A549 (cell line): Measurements from ENCODE around the gene DOK4. TPM values are rescaled to one million over a fixed set of nuclear protein-coding genes. Genes with fewer than 3 reads are reported as not detected.
"Not testable (repeated sequence)": the region's sequence is repeated elsewhere in the genome, so short reads cannot be mapped to it uniquely, and the experiment has no call there.

ENCODE experiments used
- ATAC-seq, 2 experiments: fragments of 200-7000 bp in 1 of 2; fragments of >200 bp in 1 of 2; cut with Nextera tagmentation in 1 of 2; cut with Tn5 transposase in 1 of 2; 3 replicates each; pipeline versions ENCODE4 v1.8.0 to v1.9.1; 2018 to 2020; ENCODE audit warnings: mild to moderate bottlenecking in 1 of 2, moderate library complexity in 1 of 2
- CTCF ChIA-PET: fragments of 300-600 bp; sonication (Branson Sonifier 250); formaldehyde crosslinking; extraction: SDS; loops from one replicate; lab custom pipeline; 2021; ENCODE audit warnings: antibody characterized with exemption, inconsistent platforms; lab: Yijun Ruan, JAX
- POLR2A ChIA-PET: fragments of 350-600 bp; formaldehyde crosslinking; extraction: SDS; loops from one replicate; lab custom pipeline; 2021; ENCODE audit warnings: antibody characterized with exemption, inconsistent platforms; lab: Yijun Ruan, JAX
- DNase-seq, 2 experiments: peaks; one replicate each; pipeline versions ENCODE4 v3.0.0 to v3.0.0-alpha.2; 2011 to 2016; ENCODE audit warnings: low read depth in 1 of 2, low spot score in 1 of 2
- FAIRE-seq: peaks from 2 replicates; lab custom pipeline; 2011; peaks lifted over from hg19 to GRCh38; lab: Jason Lieb, UNC
- H3K27ac ChIP-seq, 2 experiments: fragments of >200 bp; sonication (Bioruptor Twin); formaldehyde crosslinking; 3 replicates each; pipeline ENCODE4 v1.5.1; 2016 to 2017
- H3K4me1 ChIP-seq: fragments of >200 bp; sonication (Bioruptor Twin); formaldehyde crosslinking; 3 replicates; pipeline ENCODE4 v1.6.1; 2016
- H3K4me2 ChIP-seq: fragments of >200 bp; sonication (Bioruptor Twin); formaldehyde crosslinking; 3 replicates; pipeline ENCODE4 v1.6.1; 2016
- H3K4me3 ChIP-seq: fragments of >200 bp; sonication (Bioruptor Twin); formaldehyde crosslinking; 3 replicates; pipeline ENCODE4 v1.5.1; 2016
- H3K9me3 ChIP-seq: fragments of >200 bp; sonication (Bioruptor Twin); formaldehyde crosslinking; 3 replicates; pipeline ENCODE4 v1.6.1; 2016
- CBX2 ChIP-seq: fragments of 200-600 bp; sonication (generic); IDR thresholded peaks from 2 replicates; pipeline ENCODE4 v1.6.1; 2016; ENCODE audit warnings: low read depth, mild to moderate bottlenecking, borderline replicate concordance
- CBX8 ChIP-seq: fragments of 200-600 bp; sonication (generic); IDR thresholded peaks from 2 replicates; pipeline ENCODE4 v1.6.1; 2016
- CHD2 ChIP-seq: fragments of 150-350 bp; IDR thresholded peaks from 2 replicates; pipeline ENCODE4 v1.6.1; 2014; ENCODE audit warnings: low read length; ENCODE audit not compliant: partially characterized antibody
- EHF ChIP-seq: fragments of 250-450 bp; sonication (Bioruptor Pico); IDR thresholded peaks from 2 replicates; pipeline ENCODE4 v1.5.0; 2020; ENCODE audit warnings: mild to moderate bottlenecking
- HDAC2 ChIP-seq: fragments of 200-600 bp; sonication (generic); IDR thresholded peaks from 2 replicates; pipeline ENCODE4 v1.6.1; 2016
- HOXA7 ChIP-seq: fragments of 250-450 bp; sonication (Bioruptor Pico); IDR thresholded peaks from 2 replicates; pipeline ENCODE4 v1.5.0; 2020; ENCODE audit warnings: mild to moderate bottlenecking, moderate library complexity
- HOXB13 ChIP-seq: fragments of 250-450 bp; sonication (Bioruptor Pico); IDR thresholded peaks from 2 replicates; pipeline ENCODE4 v1.5.0; 2020; ENCODE audit warnings: low read depth, mild to moderate bottlenecking, moderate library complexity
- KDM1A ChIP-seq: fragments of 200-600 bp; sonication (generic); IDR thresholded peaks from 2 replicates; pipeline ENCODE4 v1.6.1; 2016; ENCODE audit warnings: low read depth, mild to moderate bottlenecking
- NFE2L2 ChIP-seq: fragments of 150-350 bp; conservative IDR thresholded peaks from 2 replicates; pipeline ENCODE4 v1.6.1; 2014; ENCODE audit warnings: low read length
- PHF8 ChIP-seq: fragments of 200-600 bp; sonication (generic); IDR thresholded peaks from 2 replicates; pipeline ENCODE4 v1.6.1; 2016; ENCODE audit warnings: low read depth, mild to moderate bottlenecking, antibody characterized with exemption, moderate library complexity, borderline replicate concordance
- RAD21 ChIP-seq, 2 experiments: fragments of >200 bp in 1 of 2; sonication (Bioruptor Twin) in 1 of 2; formaldehyde crosslinking in 1 of 2; IDR thresholded peaks in 1 of 2; conservative IDR thresholded peaks in 1 of 2; 2 replicates in 1 of 2; 3 replicates in 1 of 2; pipeline ENCODE4 v1.6.1; 2012 to 2018; ENCODE audit warnings: inconsistent platforms in 1 of 2
- RARB ChIP-seq: fragments of 250-450 bp; sonication (Bioruptor Pico); IDR thresholded peaks from 2 replicates; pipeline ENCODE4 v1.8.0; 2021; ENCODE audit warnings: mild to moderate bottlenecking, moderate library complexity
- SMC3 ChIP-seq: fragments of >200 bp; sonication (Bioruptor Twin); formaldehyde crosslinking; IDR thresholded peaks from 3 replicates; pipeline ENCODE4 v1.6.1; 2018; ENCODE audit warnings: inconsistent platforms
- ZFP36 ChIP-seq: fragments of 450-650 bp; IDR thresholded peaks from 2 replicates; pipeline ENCODE4 v1.6.1; 2014; ENCODE audit warnings: borderline replicate concordance; ENCODE audit not compliant: partially characterized antibody
- WGBS: methylation state at CpG from one replicate; pipeline ENCODE4 v1.1.6; 2017; ENCODE audit errors: missing lambda C conversion rate; 5-methylcytosine and 5-hydroxymethylcytosine counted together
- polyA plus RNA-seq, 4 experiments: library from polyadenylated mRNA; depleted of rRNA in 3 of 4; stranded (reverse); fragments of >200 nt; fragmentation: RNase III in 1 of 4; extraction: RNeasy Plus Mini Kit Qiagen cat#74134 plus additional on column Dnase treatment in 1 of 4; gene quantifications; 2 replicates in 3 of 4; 3 replicates in 1 of 4; pipeline ENCODE4 v1.2.3, GENCODE V29; 2011 to 2017
- TF ChIP-seq, protein P1 (sequence below): fragments of >200 bp; sonication (Bioruptor Twin); formaldehyde crosslinking; IDR thresholded peaks from 3 replicates; pipeline ENCODE4 v1.5.1; 2016
- TF ChIP-seq, protein P2 (sequence below): fragments of 250-450 bp; sonication (Bioruptor Pico); IDR thresholded peaks from 2 replicates; pipeline ENCODE4 v1.5.0; 2021; ENCODE audit warnings: mild to moderate bottlenecking, moderate library complexity, borderline replicate concordance
- TF ChIP-seq, protein P3 (sequence below): fragments of 150-350 bp; IDR thresholded peaks from 2 replicates; pipeline ENCODE4 v1.6.1; 2014; ENCODE audit warnings: low read depth, mild to moderate bottlenecking, low read length

The DOK4 gene
- polyA plus RNA-seq, 2 of the 4 experiments (the other 2 are of a cell fraction), result 70.3 to 85.4 TPM

DNA sequence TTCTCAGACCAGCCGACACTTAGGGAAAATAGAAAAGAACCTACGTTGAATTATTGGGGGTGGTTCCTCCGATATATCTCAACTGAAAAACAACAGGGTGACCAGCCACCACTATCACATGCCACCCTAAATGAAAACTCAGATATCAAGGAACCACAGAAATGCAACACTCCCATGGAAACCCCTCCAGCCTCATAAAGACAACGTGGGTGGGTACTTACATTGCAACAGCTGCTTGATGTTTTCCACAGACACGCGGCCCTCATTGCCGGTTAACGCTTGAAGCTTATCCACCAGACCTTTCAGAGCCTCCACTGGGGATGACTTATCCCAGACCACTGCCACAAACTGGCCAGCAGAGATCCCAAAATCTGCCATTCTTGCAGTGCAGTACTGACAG, 45.7 kb downstream of the DOK4 start:
- H3K9me3 ChIP-seq, H3K4me2 ChIP-seq, H3K27ac ChIP-seq, DNase-seq, H3K4me3 ChIP-seq, POLR2A ChIA-PET, ATAC-seq, H3K4me1 ChIP-seq, FAIRE-seq: not testable (repeated sequence)
- CTCF ChIA-PET, result interaction anchor here (2.1 to 5.3 kb wide), 3 partner anchors 19 to 23 kb away, joined by 7 to 30 read pairs (median 26); partner anchors contain the start of gene POLR2C
- WGBS, result 94% methylated on average over 8 of the region's 8 CpGs

DNA sequence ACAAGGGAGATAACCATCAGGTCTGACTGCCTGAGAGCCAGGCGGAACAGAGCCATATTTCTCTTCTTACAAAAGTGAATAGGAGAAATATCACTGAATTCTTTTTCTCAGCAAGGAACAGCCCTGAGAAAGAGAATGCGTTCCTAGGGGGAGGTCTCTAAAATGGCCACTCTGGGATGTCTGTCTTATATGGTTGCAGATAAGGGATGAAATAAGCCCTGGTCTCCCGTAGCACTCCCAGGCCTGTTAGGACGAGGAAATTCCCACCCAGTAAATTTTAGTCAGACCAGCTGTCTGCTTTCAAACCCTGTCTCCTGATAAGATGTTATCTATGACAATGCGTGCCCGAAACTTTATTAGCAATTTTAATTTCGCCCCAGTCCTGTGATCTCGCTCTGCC, 46.3 kb downstream of the DOK4 start:
- H3K4me2 ChIP-seq, FAIRE-seq, H3K4me1 ChIP-seq, DNase-seq, H3K27ac ChIP-seq, ATAC-seq, H3K9me3 ChIP-seq, H3K4me3 ChIP-seq: not testable (repeated sequence)
- ChIA-PET POLR2A (interaction anchor here (0.9 kb wide), 1 partner anchor 22 kb away, joined by 3 read pairs; the partner anchor contains the start of gene POLR2C), CTCF (interaction anchor here (0.9 to 5.3 kb wide), 6 partner anchors 7 to 139 kb away, joined by 3 to 30 read pairs (median 7); partner anchors contain the start of genes CIAPIN1, COQ9 and POLR2C)
- 96% methylated on average over 8 of the region's 8 CpGs for WGBS

DNA sequence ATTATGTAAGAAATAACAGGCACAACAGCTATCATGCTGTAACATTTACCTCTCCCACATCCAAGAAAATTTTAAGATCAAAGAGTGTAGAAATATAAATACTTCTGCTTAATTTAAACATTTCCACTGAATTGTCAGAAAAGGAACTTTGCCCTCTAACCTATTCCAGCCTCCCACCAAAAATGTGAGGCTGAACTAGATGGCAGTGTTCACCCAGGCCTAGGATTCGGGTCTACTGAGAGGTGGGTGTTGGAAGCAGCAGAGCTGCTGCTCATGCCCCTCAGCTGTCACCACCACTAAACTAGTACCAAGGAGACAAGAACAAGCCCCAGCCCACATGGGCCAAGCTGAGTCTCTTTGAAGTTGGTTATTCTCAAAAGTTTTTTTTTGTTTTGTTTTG, 50.5 kb downstream of the DOK4 start:
- no peak for ATAC-seq
- ChIA-PET CTCF (interaction anchor here (0.7 to 2.3 kb wide), 8 partner anchors 11 to 249 kb away, joined by 3 to 10 read pairs (median 6); partner anchors contain the start of gene POLR2C), POLR2A (no interaction called here)

DNA sequence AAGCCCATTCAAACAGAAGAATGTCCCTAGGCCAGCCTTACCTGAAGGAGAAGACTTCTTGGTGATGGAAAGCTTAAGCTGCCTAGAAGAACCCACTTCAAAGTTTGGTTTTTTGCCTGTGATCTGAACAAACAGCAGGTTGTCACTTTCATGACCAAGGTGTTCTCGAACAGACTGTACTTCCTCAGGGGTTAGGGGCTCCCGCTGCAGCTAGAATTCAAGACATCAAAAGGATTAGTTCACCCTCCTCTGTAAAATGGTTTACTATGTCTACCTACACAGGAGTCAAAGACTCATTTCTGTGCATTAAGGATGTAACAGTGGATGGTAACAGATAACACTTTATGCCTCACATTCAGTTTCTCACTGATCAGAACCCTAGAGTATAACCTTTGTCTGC, 52.3 kb downstream of the DOK4 start:
- POLR2A ChIA-PET, result interaction anchor here (1.3 kb wide), 1 partner anchor 13 kb away, joined by 4 read pairs; the partner anchor contains the start of genes CIAPIN1 and COQ9
- 95% methylated on average over 2 of the region's 2 CpGs for WGBS
- Histone ChIP-seq H3K9me3 (no peaks in the 10 kb centered on the region), H3K4me3 (no peak overlapping the region), H3K27ac (no peak overlapping the region)
- ATAC-seq (no peak), DNase-seq (no peak)
- TF ChIP-seq HOXB13 (CRISPR knock-in tag) (no peak), HOXA7 (CRISPR knock-in tag) (no peak), HDAC2 (no peak), SMC3 (no peak), CBX2 (no peak), PHF8 (no peak), ZFP36 (no peak), RARB (no peak), EHF (CRISPR knock-in tag) (no peak), CHD2 (no peak), CBX8 (no peak)
- TF ChIP-seq, protein P1, sequence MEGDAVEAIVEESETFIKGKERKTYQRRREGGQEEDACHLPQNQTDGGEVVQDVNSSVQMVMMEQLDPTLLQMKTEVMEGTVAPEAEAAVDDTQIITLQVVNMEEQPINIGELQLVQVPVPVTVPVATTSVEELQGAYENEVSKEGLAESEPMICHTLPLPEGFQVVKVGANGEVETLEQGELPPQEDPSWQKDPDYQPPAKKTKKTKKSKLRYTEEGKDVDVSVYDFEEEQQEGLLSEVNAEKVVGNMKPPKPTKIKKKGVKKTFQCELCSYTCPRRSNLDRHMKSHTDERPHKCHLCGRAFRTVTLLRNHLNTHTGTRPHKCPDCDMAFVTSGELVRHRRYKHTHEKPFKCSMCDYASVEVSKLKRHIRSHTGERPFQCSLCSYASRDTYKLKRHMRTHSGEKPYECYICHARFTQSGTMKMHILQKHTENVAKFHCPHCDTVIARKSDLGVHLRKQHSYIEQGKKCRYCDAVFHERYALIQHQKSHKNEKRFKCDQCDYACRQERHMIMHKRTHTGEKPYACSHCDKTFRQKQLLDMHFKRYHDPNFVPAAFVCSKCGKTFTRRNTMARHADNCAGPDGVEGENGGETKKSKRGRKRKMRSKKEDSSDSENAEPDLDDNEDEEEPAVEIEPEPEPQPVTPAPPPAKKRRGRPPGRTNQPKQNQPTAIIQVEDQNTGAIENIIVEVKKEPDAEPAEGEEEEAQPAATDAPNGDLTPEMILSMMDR, result no peak
- TF ChIP-seq, all 56 proteins: peak for 0
- no peaks in the 10 kb centered on the region for H3K4me1 ChIP-seq
- CTCF ChIA-PET, result interaction anchor here (1.8 to 6.3 kb wide), 3 partner anchors 14 to 86 kb away, joined by 9 to 109 read pairs (median 11); partner anchors contain the start of gene POLR2C
- no peak overlapping the region for H3K4me2 ChIP-seq
- FAIRE-seq, result no peak

More for the DNA sequence above, 50.5 kb downstream of the DOK4 start:
- Histone ChIP-seq H3K4me1 (no peaks in the 10 kb centered on the region), H3K27ac (no peak overlapping the region), H3K9me3 (no peaks in the 10 kb centered on the region), H3K4me3 (no peak overlapping the region), H3K4me2 (no peak overlapping the region)
- no peak for DNase-seq
- TF ChIP-seq, protein P2, sequence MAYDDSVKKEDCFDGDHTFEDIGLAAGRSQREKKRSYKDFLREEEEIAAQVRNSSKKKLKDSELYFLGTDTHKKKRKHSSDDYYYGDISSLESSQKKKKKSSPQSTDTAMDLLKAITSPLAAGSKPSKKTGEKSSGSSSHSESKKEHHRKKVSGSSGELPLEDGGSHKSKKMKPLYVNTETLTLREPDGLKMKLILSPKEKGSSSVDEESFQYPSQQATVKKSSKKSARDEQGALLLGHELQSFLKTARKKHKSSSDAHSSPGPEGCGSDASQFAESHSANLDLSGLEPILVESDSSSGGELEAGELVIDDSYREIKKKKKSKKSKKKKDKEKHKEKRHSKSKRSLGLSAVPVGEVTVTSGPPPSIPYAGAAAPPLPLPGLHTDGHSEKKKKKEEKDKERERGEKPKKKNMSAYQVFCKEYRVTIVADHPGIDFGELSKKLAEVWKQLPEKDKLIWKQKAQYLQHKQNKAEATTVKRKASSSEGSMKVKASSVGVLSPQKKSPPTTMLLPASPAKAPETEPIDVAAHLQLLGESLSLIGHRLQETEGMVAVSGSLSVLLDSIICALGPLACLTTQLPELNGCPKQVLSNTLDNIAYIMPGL (CRISPR knock-in tag), result no peak
- TF ChIP-seq RAD21 (conservative IDR thresholded peaks at IDR 0.05 in 1 of 2, IDR thresholded peaks at IDR 0.05 in 1 of 2) (0 out of 5 replicates have a peak, but pooled peaks of 1 of the 2 experiments have one; percentile 5), KDM1A (no peak), NFE2L2 (no peak)
- TF ChIP-seq, protein P3, sequence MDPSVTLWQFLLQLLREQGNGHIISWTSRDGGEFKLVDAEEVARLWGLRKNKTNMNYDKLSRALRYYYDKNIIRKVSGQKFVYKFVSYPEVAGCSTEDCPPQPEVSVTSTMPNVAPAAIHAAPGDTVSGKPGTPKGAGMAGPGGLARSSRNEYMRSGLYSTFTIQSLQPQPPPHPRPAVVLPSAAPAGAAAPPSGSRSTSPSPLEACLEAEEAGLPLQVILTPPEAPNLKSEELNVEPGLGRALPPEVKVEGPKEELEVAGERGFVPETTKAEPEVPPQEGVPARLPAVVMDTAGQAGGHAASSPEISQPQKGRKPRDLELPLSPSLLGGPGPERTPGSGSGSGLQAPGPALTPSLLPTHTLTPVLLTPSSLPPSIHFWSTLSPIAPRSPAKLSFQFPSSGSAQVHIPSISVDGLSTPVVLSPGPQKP, result no peak
- WGBS, result 78% methylated on average over 1 of the region's 1 CpG
- no peak for FAIRE-seq
